Neural progenitor cell (in vitro differentiated cells): ENCODE results near the gene NEDD1. TPM values are rescaled to one million over a fixed set of nuclear protein-coding genes. Genes with fewer than 3 reads are reported as not detected.

Experiments
- DNase-seq: peaks from one replicate; pipeline ENCODE4 v3.0.0-alpha.2; 2016; ENCODE audit warnings: low spot score
- H2AFZ ChIP-seq: fragments of 200-600 bp; sonication (generic); replicated peaks from 2 replicates; pipeline ENCODE4 v1.6.1; 2016; ENCODE audit warnings: antibody characterized with exemption
- H3F3A ChIP-seq: fragments of 200-600 bp; sonication (generic); 2 replicates; pipeline ENCODE4 v1.6.1; 2016; ENCODE audit warnings: antibody characterized with exemption, low read depth
- H3K27ac ChIP-seq: fragments of 200-600 bp; sonication (generic); 2 replicates; pipeline ENCODE4 v1.5.1; 2016; ENCODE audit warnings: mild to moderate bottlenecking
- H3K27me3 ChIP-seq: fragments of 200-600 bp; sonication (generic); 2 replicates; pipeline ENCODE4 v1.6.1; 2016; ENCODE audit warnings: mild to moderate bottlenecking, moderate library complexity
- H3K36me3 ChIP-seq: fragments of 200-600 bp; sonication (generic); 2 replicates; pipeline ENCODE4 v1.5.1; 2016
- H3K4me1 ChIP-seq: fragments of 200-600 bp; sonication (generic); 2 replicates; pipeline ENCODE4 v1.6.1; 2016; ENCODE audit warnings: mixed run types
- H3K4me2 ChIP-seq: fragments of 200-600 bp; sonication (generic); 2 replicates; pipeline ENCODE4 v1.6.1; 2016
- H3K4me3 ChIP-seq: fragments of 200-600 bp; sonication (generic); 2 replicates; pipeline ENCODE4 v1.5.1; 2016
- H3K79me2 ChIP-seq: fragments of 200-600 bp; sonication (generic); 2 replicates; pipeline ENCODE4 v1.6.1; 2016; ENCODE audit warnings: low read depth
- H3K9ac ChIP-seq: fragments of 200-600 bp; sonication (generic); 2 replicates; pipeline ENCODE4 v1.6.1; 2016
- H3K9me3 ChIP-seq: fragments of 200-600 bp; sonication (generic); 2 replicates; pipeline ENCODE4 v1.5.1; 2016; ENCODE audit warnings: low read depth
- H4K20me1 ChIP-seq: fragments of 200-600 bp; sonication (generic); 2 replicates; pipeline ENCODE4 v1.6.1; 2016; ENCODE audit warnings: low read depth
- H3K27ac Mint-ChIP-seq: 3 replicates; pipeline ENCODE4 v1.8.0; 2021; ENCODE audit warnings: mixed read lengths
- H3K27me3 Mint-ChIP-seq: 2 replicates; pipeline ENCODE4 v1.8.0; 2022; ENCODE audit warnings: low read depth, mild to moderate bottlenecking, inconsistent platforms, moderate library complexity, mixed read lengths; ENCODE audit not compliant: insufficient read depth
- H3K36me3 Mint-ChIP-seq: 3 replicates; pipeline ENCODE4 v1.8.0; 2021; ENCODE audit warnings: mixed read lengths
- H3K4me1 Mint-ChIP-seq: 3 replicates; pipeline ENCODE4 v1.8.0; 2021; ENCODE audit warnings: mixed read lengths
- H3K4me3 Mint-ChIP-seq: 3 replicates; pipeline ENCODE4 v1.8.0; 2021; ENCODE audit warnings: mild to moderate bottlenecking, moderate library complexity, mixed read lengths
- H3K9me3 Mint-ChIP-seq: 3 replicates; pipeline ENCODE4 v1.8.0; 2020; ENCODE audit warnings: mixed read lengths
- CTCF ChIP-seq: fragments of 200-600 bp; sonication (generic); IDR thresholded peaks from 2 replicates; pipeline ENCODE4 v1.5.1; 2017; ENCODE audit warnings: antibody characterized with exemption, mild to moderate bottlenecking
- EZH2 ChIP-seq: fragments of 200-600 bp; sonication (generic); IDR thresholded peaks from 2 replicates; pipeline ENCODE4 v1.6.1; 2017; ENCODE audit warnings: antibody characterized with exemption, mild to moderate bottlenecking, moderate library complexity
- EZH2phosphoT487 ChIP-seq: fragments of 200-600 bp; sonication (generic); IDR thresholded peaks from 2 replicates; pipeline ENCODE4 v1.6.1; 2017; ENCODE audit warnings: antibody characterized with exemption
- total RNA-seq: library from RNA; depleted of rRNA; stranded (reverse); fragments of >200 nt; gene quantifications from 2 replicates; pipeline ENCODE4 v1.2.3, GENCODE V29; 2015; ENCODE audit warnings: low replicate concordance

NEDD1 gene
- total RNA-seq, 1 donor from 2014 or later: 115 TPM

DNA sequence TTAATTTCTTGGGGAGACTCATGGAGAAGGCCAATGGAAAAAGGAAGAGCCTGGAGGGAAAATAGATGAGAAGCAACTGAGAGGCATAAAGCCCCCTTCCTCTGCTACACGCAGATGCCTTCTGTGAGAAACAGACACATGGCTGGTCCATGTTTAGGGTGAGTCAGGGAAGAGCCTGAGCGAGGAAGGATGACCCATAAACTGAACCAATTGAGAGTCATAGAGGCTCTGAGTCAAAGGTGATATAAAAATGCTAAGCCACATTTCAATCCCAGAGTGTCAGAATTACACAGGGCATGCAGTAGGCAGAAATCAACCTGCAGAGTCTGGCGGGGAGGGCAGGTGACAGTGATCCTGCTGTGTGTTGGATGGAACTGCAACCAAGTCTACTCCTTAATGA is 30.1 kb upstream of the NEDD1 start:
- no peaks in the 10 kb centered on the region for H3K27me3 ChIP-seq
- H3K9ac ChIP-seq: no peak overlapping the region
- no peaks in the 10 kb centered on the region for H4K20me1 ChIP-seq
- peak overlapping the region; percentile 39 for H3K4me2 ChIP-seq
- Mint-ChIP-seq H3K9me3 (peaks cover 5% of the 10 kb centered on the region), H3K36me3 (no peaks in the 10 kb centered on the region), H3K27me3 (peaks cover 5% of the 10 kb centered on the region), H3K4me3 (no peak overlapping the region), H3K27ac (no peak overlapping the region), H3K4me1 (no peaks in the 10 kb centered on the region)
- TF ChIP-seq EZH2: no peak
- no peak for TF ChIP-seq EZH2phosphoT487
- no peak for TF ChIP-seq CTCF
- H3K9me3 ChIP-seq: no peaks in the 10 kb centered on the region
- H3F3A ChIP-seq: no peaks in the 10 kb centered on the region
- no peaks in the 10 kb centered on the region for H3K36me3 ChIP-seq
- peaks cover 17% of the 10 kb centered on the region for H3K4me1 ChIP-seq
- H2AFZ ChIP-seq: peak overlapping the region; percentile 39
- no peaks in the 10 kb centered on the region for H3K79me2 ChIP-seq
- no peak for DNase-seq
- no peak overlapping the region for H3K4me3 ChIP-seq
- no peak overlapping the region for H3K27ac ChIP-seq

GRCh38 chr12:96878704-96879103 is 28.4 kb upstream of the NEDD1 start:
- Mint-ChIP-seq H3K36me3 (no peaks in the 10 kb centered on the region), H3K9me3 (peaks cover 5% of the 10 kb centered on the region), H3K4me1 (no peaks in the 10 kb centered on the region), H3K4me3 (no peak overlapping the region), H3K27me3 (peaks cover 5% of the 10 kb centered on the region), H3K27ac (no peak overlapping the region)
- Histone ChIP-seq H3K4me3 (no peak overlapping the region), H3F3A (no peaks in the 10 kb centered on the region), H2AFZ (no peak overlapping the region), H3K79me2 (no peaks in the 10 kb centered on the region), H3K27ac (no peak overlapping the region), H3K4me2 (no peak overlapping the region), H4K20me1 (no peaks in the 10 kb centered on the region), H3K27me3 (no peaks in the 10 kb centered on the region), H3K4me1 (peaks cover 17% of the 10 kb centered on the region), H3K9me3 (no peaks in the 10 kb centered on the region), H3K36me3 (no peaks in the 10 kb centered on the region), H3K9ac (no peak overlapping the region)
- TF ChIP-seq EZH2phosphoT487 (no peak), EZH2 (no peak), CTCF (no peak)
- no peak for DNase-seq

DNA sequence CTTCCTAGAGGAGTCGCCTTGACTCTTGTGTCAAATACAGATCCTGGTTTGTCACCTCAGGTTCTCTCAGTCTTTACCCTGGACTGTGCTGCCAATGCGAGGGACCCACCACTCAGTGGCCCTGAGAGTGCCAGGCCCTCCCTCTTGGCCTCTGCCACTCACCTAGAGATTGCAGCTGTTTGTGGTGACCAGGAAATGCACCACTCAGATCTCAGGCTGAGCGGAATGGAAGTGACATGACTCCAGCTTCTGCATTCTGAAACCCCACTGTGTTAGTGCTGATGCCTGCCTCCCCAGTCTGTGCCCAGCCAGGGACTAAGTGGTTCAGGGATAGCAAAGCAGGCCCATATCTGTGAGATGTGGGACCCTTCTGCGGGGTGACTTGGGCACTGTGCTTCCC is 27.8 kb upstream of the NEDD1 start:
- Histone ChIP-seq H3K4me1 (peaks cover 17% of the 10 kb centered on the region), H3K27me3 (no peaks in the 10 kb centered on the region), H3K9ac (no peak overlapping the region), H3K27ac (no peak overlapping the region), H3K4me2 (no peak overlapping the region), H4K20me1 (no peaks in the 10 kb centered on the region), H3K79me2 (no peaks in the 10 kb centered on the region), H3K4me3 (no peak overlapping the region), H3K36me3 (no peaks in the 10 kb centered on the region), H2AFZ (no peak overlapping the region), H3K9me3 (no peaks in the 10 kb centered on the region), H3F3A (no peaks in the 10 kb centered on the region)
- Mint-ChIP-seq H3K27ac (no peak overlapping the region), H3K4me3 (no peak overlapping the region), H3K36me3 (no peaks in the 10 kb centered on the region), H3K27me3 (peaks cover 5% of the 10 kb centered on the region), H3K9me3 (peaks cover 2% of the 10 kb centered on the region), H3K4me1 (no peaks in the 10 kb centered on the region)
- no peak for TF ChIP-seq EZH2phosphoT487
- TF ChIP-seq CTCF: no peak
- no peak for TF ChIP-seq EZH2
- DNase-seq: no peak

DNA sequence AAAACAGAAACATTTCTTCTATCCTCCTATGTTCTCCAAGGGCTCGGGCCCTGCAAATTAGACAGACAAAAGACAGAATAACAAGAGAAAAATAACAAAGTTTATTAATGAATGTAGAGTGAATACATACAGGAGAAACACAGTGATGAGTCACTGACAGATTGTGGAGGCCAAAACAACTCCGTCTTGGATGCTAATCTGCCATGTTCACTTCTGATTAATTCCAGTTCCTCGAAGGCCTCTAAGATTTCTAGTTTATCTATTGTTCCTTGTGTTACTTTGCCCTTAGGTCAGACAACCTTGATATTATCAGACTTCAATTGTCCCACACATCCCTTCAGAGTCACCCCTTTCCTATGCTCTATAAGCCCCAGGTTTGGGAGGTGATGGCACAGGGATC is 26.8 kb upstream of the NEDD1 start:
- TF ChIP-seq EZH2 (no peak), CTCF (no peak), EZH2phosphoT487 (no peak)

More for the DNA sequence above, 26.8 kb upstream of the NEDD1 start:
- H3K36me3 Mint-ChIP-seq: no peaks in the 10 kb centered on the region
- H2AFZ ChIP-seq: no peak overlapping the region
- H3K36me3 ChIP-seq: no peaks in the 10 kb centered on the region
- DNase-seq: no peak
- no peak overlapping the region for H3K9ac ChIP-seq
- H3K27me3 ChIP-seq: no peaks in the 10 kb centered on the region
- no peak overlapping the region for H3K4me3 Mint-ChIP-seq
- H3K27ac ChIP-seq: no peak overlapping the region
- no peak overlapping the region for H3K27ac Mint-ChIP-seq
- H3K9me3 Mint-ChIP-seq: no peaks in the 10 kb centered on the region
- H3K9me3 ChIP-seq: no peaks in the 10 kb centered on the region
- H3K4me1 ChIP-seq: peaks cover 17% of the 10 kb centered on the region
- no peak overlapping the region for H3K4me3 ChIP-seq
- no peak overlapping the region for H3K4me2 ChIP-seq
- no peaks in the 10 kb centered on the region for H4K20me1 ChIP-seq
- no peaks in the 10 kb centered on the region for H3F3A ChIP-seq
- peaks cover 5% of the 10 kb centered on the region for H3K27me3 Mint-ChIP-seq
- no peaks in the 10 kb centered on the region for H3K4me1 Mint-ChIP-seq
- no peaks in the 10 kb centered on the region for H3K79me2 ChIP-seq
